HG03025 (cell line): ENCODE data around the gene SCARB1.

Source experiments
- ATAC-seq: cut with Tn5 transposase; IDR thresholded peaks from one replicate; pipeline ENCODE4 v1.9.1; 2021; ENCODE audit warnings: mild to moderate bottlenecking, moderate library complexity; ENCODE audit not compliant: unreplicated experiment, low FRiP score

The SCARB1 gene

GRCh38 chr12:124844411-124845397 lies 19.0 kb downstream of the SCARB1 start:
- ATAC-seq, result no peak

GRCh38 chr12:124842800-124843510 lies 20.7 kb downstream of the SCARB1 start:
- no peak for ATAC-seq

DNA sequence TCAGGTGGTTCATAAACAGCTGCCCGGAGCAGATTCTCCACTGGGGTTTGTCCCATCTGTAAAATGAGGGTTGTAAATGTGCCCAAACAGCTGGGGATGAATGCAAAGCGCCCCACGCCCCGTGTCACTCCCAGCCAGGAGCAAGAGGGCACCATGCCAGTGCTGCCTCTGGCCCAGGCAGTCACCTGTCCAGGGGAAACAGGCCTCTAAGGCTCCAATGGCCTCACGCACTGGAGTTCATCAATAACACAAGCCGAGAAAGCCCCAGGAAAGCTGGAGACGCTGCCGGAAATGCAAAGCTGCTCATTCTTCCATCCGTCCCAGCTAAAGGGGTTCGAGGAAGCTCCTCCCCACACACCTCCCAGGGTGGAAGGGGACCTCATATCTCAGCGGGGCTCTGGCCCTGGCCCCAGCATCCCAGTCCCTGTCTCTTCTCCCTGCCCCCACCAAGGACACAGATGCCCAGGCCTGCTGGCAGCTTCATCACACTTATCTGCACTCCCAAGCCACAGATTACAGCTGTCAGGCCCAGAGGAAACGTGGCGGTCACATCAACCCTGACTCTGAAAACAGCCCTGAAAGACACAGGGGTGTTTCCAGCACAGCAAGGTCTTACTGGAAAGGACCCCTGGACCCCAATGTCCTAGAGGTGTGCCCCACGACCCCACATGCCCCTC lies 21.5 kb downstream of the SCARB1 start:
- ATAC-seq, result no peak

- no peak for ATAC-seq
Observed at GRCh38 chr12:124841558-124841945, 22.1 kb downstream of the SCARB1 start.

- no peak for ATAC-seq
Observed at GRCh38 chr12:124837958-124838803, 25.5 kb downstream of the SCARB1 start.

GRCh38 chr12:124837249-124837897 lies 26.3 kb downstream of the SCARB1 start:
- no peak for ATAC-seq

DNA sequence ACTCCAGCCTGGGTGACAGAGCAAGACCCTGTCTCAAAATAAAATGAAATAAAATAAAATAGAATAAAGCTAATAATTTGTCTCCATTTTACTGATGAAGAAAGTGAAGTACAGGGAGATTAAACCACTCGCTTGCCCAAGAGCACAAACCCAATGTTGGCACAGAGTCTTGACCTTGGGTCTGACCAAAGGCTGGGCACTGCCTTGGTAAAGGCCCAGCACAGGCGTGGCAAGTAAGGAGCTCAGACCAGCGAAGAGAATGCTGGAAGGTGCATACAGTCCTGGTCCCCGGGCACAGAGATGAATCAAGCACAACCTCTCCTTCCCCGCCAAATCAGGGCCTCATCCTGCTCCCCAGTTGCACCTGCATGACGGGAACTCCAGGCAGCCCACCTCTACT lies 26.9 kb downstream of the SCARB1 start:
- no peak for ATAC-seq

GRCh38 chr12:124835656-124836410 lies 27.8 kb downstream of the SCARB1 start:
- no peak for ATAC-seq

GRCh38 chr12:124834822-124835221 lies 28.8 kb downstream of the SCARB1 start:
- no peak for ATAC-seq

DNA sequence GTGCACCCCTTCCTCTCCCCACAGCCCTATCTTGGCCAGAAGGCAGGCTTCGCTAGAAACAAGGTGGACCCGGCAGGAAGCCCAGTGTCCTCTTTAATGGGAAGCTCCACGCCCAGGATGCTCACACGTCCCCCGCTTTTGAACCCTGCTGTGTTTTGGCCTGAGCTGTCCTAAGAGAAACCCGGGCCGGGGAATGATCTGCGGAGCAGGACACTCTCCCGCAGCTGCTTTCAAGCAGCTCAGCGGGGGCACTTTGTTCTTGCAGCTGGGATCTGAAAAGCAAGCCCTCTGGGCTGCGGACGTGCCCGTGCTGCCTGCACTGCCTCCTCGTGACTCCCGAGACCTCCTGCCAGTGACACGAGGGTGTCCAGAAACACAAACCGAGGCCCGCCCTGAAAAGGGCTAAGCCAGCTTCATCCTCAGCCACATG lies 30.0 kb downstream of the SCARB1 start:
- no peak for ATAC-seq

DNA sequence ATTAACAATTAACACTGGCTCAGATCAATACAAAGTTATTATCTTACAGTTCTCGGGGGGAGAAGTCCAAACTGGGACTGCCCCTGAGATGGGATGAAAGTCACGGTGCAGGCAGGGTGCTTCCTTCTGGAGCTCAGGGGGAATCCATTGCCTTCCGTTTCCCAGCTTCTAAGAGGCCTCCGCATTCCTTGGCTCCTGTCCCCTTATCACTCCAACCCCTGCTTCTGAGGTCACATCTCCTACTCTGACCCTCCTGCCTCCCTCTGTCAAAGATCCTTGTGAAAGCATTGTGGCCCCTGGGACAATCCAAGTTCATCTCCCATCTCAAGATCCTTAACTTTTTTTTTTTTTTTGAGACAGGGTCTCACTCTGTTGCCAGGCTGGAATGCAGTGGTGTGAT lies 30.8 kb downstream of the SCARB1 start:
- ATAC-seq, result no peak

DNA sequence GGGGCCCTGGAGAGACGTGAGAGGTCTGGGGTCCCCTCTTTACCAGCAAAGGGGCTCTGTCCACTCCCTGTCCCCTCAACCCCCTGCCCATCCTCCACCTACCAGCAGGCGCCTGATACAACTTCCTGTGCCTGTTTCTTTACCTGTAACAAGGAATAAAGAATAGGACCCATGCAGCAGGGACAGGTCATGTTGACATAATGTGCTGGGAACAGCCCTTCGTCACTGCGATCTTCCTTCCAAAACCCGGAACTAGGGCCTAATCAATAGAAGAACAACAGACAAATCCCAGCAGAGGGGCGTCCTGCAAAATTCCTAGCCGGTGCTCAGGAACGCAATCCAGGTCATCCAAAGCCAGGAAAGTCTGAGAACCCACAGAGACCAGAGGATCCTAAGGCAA lies 32.1 kb downstream of the SCARB1 start:
- no peak for ATAC-seq

- no peak for ATAC-seq
Observed at GRCh38 chr12:124830306-124830705, 33.4 kb downstream of the SCARB1 start.

- ATAC-seq, result no peak
Observed at GRCh38 chr12:124829708-124830304, 33.9 kb downstream of the SCARB1 start.

GRCh38 chr12:124829008-124829707 lies 34.5 kb downstream of the SCARB1 start:
- ATAC-seq, result no peak

GRCh38 chr12:124828264-124829007 lies 35.2 kb downstream of the SCARB1 start:
- no peak for ATAC-seq

GRCh38 chr12:124827588-124828184 lies 36.0 kb downstream of the SCARB1 start:
- ATAC-seq, result no peak
